H1 (cell line): Measurements from ENCODE around the gene SCNM1.

Source experiments
- BCL11A ChIP-seq, 2 experiments: IDR thresholded peaks; one replicate each; pipeline ENCODE4 v1.6.1; 2011; ENCODE audit warnings: low read depth in 2 of 2, low read length in 2 of 2, mild to moderate bottlenecking in 2 of 2
- CHD1 ChIP-seq: IDR thresholded peaks from 2 replicates; pipeline ENCODE4 v1.6.1; 2012; ENCODE audit warnings: low read depth, low read length, improper control_type of control experiment
- EZH2 ChIP-seq: fragments of 200-600 bp; sonication (generic); IDR thresholded peaks from 2 replicates; pipeline ENCODE4 v1.7.1; 2012; ENCODE audit warnings: low read depth, mild to moderate bottlenecking, moderate library complexity, low read length, inconsistent platforms; ENCODE audit not compliant: severe bottlenecking
- GABPA ChIP-seq: IDR thresholded peaks from 2 replicates; pipeline ENCODE4 v1.6.1; 2011; ENCODE audit warnings: mild to moderate bottlenecking, low read length, moderate library complexity, borderline replicate concordance; ENCODE audit not compliant: insufficient read depth
- KDM1A ChIP-seq: fragments of 200-600, 300-600 bp; sonication (generic); IDR thresholded peaks from 2 replicates; pipeline ENCODE4 v1.7.1; 2016; ENCODE audit warnings: mild to moderate bottlenecking, low read length, borderline replicate concordance
- POLR2A ChIP-seq, 2 experiments: IDR thresholded peaks; 1 replicate in 1 of 2; 2 replicates in 1 of 2; pipeline ENCODE4 v1.6.1; 2011; ENCODE audit warnings: low read depth in 2 of 2, low read length in 2 of 2, mild to moderate bottlenecking in 2 of 2; ENCODE audit errors: control extremely low read depth in 1 of 2
- POLR2AphosphoS5 ChIP-seq: IDR thresholded peaks from 2 replicates; pipeline ENCODE4 v1.6.1; 2011; ENCODE audit warnings: low read depth, low read length
- RNF2 ChIP-seq: fragments of 200-900, 300-1000 bp; sonication (generic); IDR thresholded peaks from 2 replicates; pipeline ENCODE4 v1.7.1; 2016; ENCODE audit warnings: borderline replicate concordance, low read depth, mild to moderate bottlenecking, antibody characterized with exemption, low read length; ENCODE audit not compliant: poor library complexity, severe bottlenecking; ENCODE audit errors: missing control alignments
- RXRA ChIP-seq: IDR thresholded peaks from 2 replicates; pipeline ENCODE4 v1.6.1; 2011; ENCODE audit warnings: low read depth, mild to moderate bottlenecking, low read length, moderate library complexity; ENCODE audit not compliant: insufficient read depth
- SAP30 ChIP-seq: fragments of 300-600 bp; sonication (generic); IDR thresholded peaks from 2 replicates; pipeline ENCODE4 v1.7.1; 2012; ENCODE audit warnings: low read length, moderate library complexity, mild to moderate bottlenecking, inconsistent platforms; ENCODE audit not compliant: insufficient read depth, insufficient replicate concordance
- TF ChIP-seq, protein P1 (sequence below), 3 experiments: IDR thresholded peaks; 1 replicate in 2 of 3; 2 replicates in 1 of 3; pipeline versions ENCODE4 v1.5.1 to v1.6.1; 2011; ENCODE audit warnings: low read length in 3 of 3, mild to moderate bottlenecking in 3 of 3, inconsistent platforms in 2 of 3, low read depth in 1 of 3, moderate library complexity in 1 of 3; ENCODE audit not compliant: insufficient read depth in 1 of 3; ENCODE audit errors: control extremely low read depth in 1 of 3
- TF ChIP-seq, protein P2 (sequence below): IDR thresholded peaks from 2 replicates; pipeline ENCODE4 v1.6.1; 2012; ENCODE audit warnings: inconsistent platforms

GRCh38 chr1:151137789-151138188 lies 28.2 kb upstream of the SCNM1 start:
- TF ChIP-seq POLR2AphosphoS5 = no peak
- TF ChIP-seq KDM1A = no peak
- TF ChIP-seq, protein P1, sequence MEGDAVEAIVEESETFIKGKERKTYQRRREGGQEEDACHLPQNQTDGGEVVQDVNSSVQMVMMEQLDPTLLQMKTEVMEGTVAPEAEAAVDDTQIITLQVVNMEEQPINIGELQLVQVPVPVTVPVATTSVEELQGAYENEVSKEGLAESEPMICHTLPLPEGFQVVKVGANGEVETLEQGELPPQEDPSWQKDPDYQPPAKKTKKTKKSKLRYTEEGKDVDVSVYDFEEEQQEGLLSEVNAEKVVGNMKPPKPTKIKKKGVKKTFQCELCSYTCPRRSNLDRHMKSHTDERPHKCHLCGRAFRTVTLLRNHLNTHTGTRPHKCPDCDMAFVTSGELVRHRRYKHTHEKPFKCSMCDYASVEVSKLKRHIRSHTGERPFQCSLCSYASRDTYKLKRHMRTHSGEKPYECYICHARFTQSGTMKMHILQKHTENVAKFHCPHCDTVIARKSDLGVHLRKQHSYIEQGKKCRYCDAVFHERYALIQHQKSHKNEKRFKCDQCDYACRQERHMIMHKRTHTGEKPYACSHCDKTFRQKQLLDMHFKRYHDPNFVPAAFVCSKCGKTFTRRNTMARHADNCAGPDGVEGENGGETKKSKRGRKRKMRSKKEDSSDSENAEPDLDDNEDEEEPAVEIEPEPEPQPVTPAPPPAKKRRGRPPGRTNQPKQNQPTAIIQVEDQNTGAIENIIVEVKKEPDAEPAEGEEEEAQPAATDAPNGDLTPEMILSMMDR (IDR thresholded peaks at IDR 0.05; ENCODE audit: control extremely low read depth in 1 of 3, insufficient read depth in 1 of 3, low read depth in 1 of 3, low read length in 3 of 3) = no peak
- no peak for TF ChIP-seq POLR2A (IDR thresholded peaks at IDR 0.05; ENCODE audit: control extremely low read depth in 1 of 2, low read depth in 2 of 2, low read length in 2 of 2)
- TF ChIP-seq EZH2 = no peak
- no peak for TF ChIP-seq BCL11A (IDR thresholded peaks at IDR 0.05; ENCODE audit: low read depth in 2 of 2, low read length in 2 of 2)
- no peak for TF ChIP-seq RNF2
- TF ChIP-seq, protein P2, sequence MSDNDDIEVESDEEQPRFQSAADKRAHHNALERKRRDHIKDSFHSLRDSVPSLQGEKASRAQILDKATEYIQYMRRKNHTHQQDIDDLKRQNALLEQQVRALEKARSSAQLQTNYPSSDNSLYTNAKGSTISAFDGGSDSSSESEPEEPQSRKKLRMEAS = no peak
- no peak for TF ChIP-seq GABPA
- no peak for TF ChIP-seq SAP30
- no peak for TF ChIP-seq RXRA
- no peak for TF ChIP-seq CHD1
